GM19328 (cell line): ENCODE results near the gene ZC3H18.

Source experiments
- ATAC-seq: cut with Tn5 transposase; IDR thresholded peaks from one replicate; pipeline ENCODE4 v1.9.1; 2021; ENCODE audit warnings: mild to moderate bottlenecking, moderate library complexity; ENCODE audit not compliant: unreplicated experiment

ZC3H18 gene

GRCh38 chr16:88548985-88549384 is 21.2 kb upstream of the ZC3H18 start:
- ATAC-seq = no peak

- ATAC-seq = no peak
Observed at GRCh38 chr16:88549671-88550245, 20.4 kb upstream of the ZC3H18 start.

- ATAC-seq = no peak
Observed at GRCh38 chr16:88550246-88550661, 19.9 kb upstream of the ZC3H18 start.

GRCh38 chr16:88552166-88552565 is 18.0 kb upstream of the ZC3H18 start:
- ATAC-seq = no peak

GRCh38 chr16:88552815-88553214 is 17.4 kb upstream of the ZC3H18 start:
- ATAC-seq = no peak

GRCh38 chr16:88553739-88554138 is 16.5 kb upstream of the ZC3H18 start:
- ATAC-seq = no peak

- no peak for ATAC-seq
Observed at GRCh38 chr16:88554711-88555264, 15.4 kb upstream of the ZC3H18 start.

- no peak for ATAC-seq
Observed at GRCh38 chr16:88556294-88556988, 13.8 kb upstream of the ZC3H18 start.

- no peak for ATAC-seq
Observed at GRCh38 chr16:88558457-88559442, 11.5 kb upstream of the ZC3H18 start.

- ATAC-seq = no peak
Observed at GRCh38 chr16:88560714-88561484, 9.3 kb upstream of the ZC3H18 start.

GRCh38 chr16:88561485-88562359 is 8.5 kb upstream of the ZC3H18 start:
- no peak for ATAC-seq

- ATAC-seq = no peak
Observed at GRCh38 chr16:88566158-88566557, 4.0 kb upstream of the ZC3H18 start.

- no peak for ATAC-seq
Observed at GRCh38 chr16:88568710-88569613, 1.2 kb upstream of the ZC3H18 start.

- peak; percentile 25 for ATAC-seq
Observed at GRCh38 chr16:88569614-88569984, 604 bp upstream of the ZC3H18 start.

GRCh38 chr16:88570691-88571092 is 489 bp downstream of the ZC3H18 start:
- peak; percentile 21 for ATAC-seq

GRCh38 chr16:88575251-88575650 is 5.0 kb downstream of the ZC3H18 start:
- no peak for ATAC-seq

- no peak for ATAC-seq
Observed at GRCh38 chr16:88576307-88576706, 6.1 kb downstream of the ZC3H18 start.

GRCh38 chr16:88577166-88577565 is 7.0 kb downstream of the ZC3H18 start:
- no peak for ATAC-seq
